HepG2 (cell line): ENCODE data around the gene ATAD2B. TPM values are rescaled to one million over a fixed set of nuclear protein-coding genes. Genes with fewer than 3 reads are reported as not detected.
A peak's percentile ranks its signal among the peaks of the same experiment; 100 is the strongest.

Source experiments
- MEIS2 ChIP-seq: sonication (generic); formaldehyde crosslinking; IDR thresholded peaks from 2 replicates; pipeline ENCODE4 v1.9.0; 2021; ENCODE audit warnings: mild to moderate bottlenecking, missing genetic modification reagents
- ZNF12 ChIP-seq: sonication (generic); formaldehyde crosslinking; IDR thresholded peaks from 2 replicates; pipeline ENCODE4 v1.5.0; 2020; ENCODE audit warnings: missing genetic modification reagents
- ZNF670 ChIP-seq: sonication (generic); formaldehyde crosslinking; IDR thresholded peaks from 2 replicates; pipeline ENCODE4 v1.8.0; 2022; ENCODE audit warnings: mild to moderate bottlenecking, missing genetic modification reagents, borderline replicate concordance
- ZNF883 ChIP-seq: sonication (generic); formaldehyde crosslinking; IDR thresholded peaks from 2 replicates; pipeline ENCODE4 v1.5.1; 2020; ENCODE audit warnings: mild to moderate bottlenecking, missing genetic modification reagents; ENCODE audit errors: not compliant biosample characterization
- polyA plus RNA-seq, 8 experiments: library from polyadenylated mRNA; depleted of rRNA in 3 of 8; stranded (reverse) in 7 of 8; unstranded in 1 of 8; fragments of >200 nt; fragmentation: Illumina TruSeq in 4 of 8; extraction: Trizol in 4 of 8; gene quantifications; 2 replicates each; pipeline versions ENCODE4 v1.2.1 to v1.2.3, GENCODE V29; 2011 to 2016; ENCODE audit warnings: low read depth in 4 of 8, missing spikeins in 1 of 8, mixed read lengths in 1 of 8; ENCODE audit not compliant: insufficient read depth in 1 of 8
- total RNA-seq, 5 experiments: library from RNA; depleted of rRNA; stranded (reverse); fragments of >200 nt; fragmentation: Illumina TruSeq; extraction: Trizol; gene quantifications; 2 replicates each; pipeline ENCODE4 v1.2.3, GENCODE V29; 2016; ENCODE audit warnings: low read depth in 1 of 5
- TF ChIP-seq, protein P1 (sequence below), 2 experiments: fragments of 450-650 bp in 1 of 2; sonication (generic) in 1 of 2; formaldehyde crosslinking in 1 of 2; IDR thresholded peaks; 2 replicates each; pipeline versions ENCODE4 v1.6.1 to v1.8.0; 2016 to 2022; ENCODE audit warnings: antibody characterized with exemption in 1 of 2, mild to moderate bottlenecking in 1 of 2, missing genetic modification reagents in 1 of 2
- TF ChIP-seq, protein P2 (sequence below): sonication (generic); formaldehyde crosslinking; IDR thresholded peaks from 2 replicates; pipeline ENCODE4 v1.4.0; 2020; ENCODE audit warnings: missing genetic modification reagents, borderline replicate concordance

Gene ATAD2B
- total and polyA plus RNA-seq, 2 of the 13 experiments (the other 11 are each of a cell fraction or from before 2014, with no cell fraction given): 5.3 to 22.2 TPM

- TF ChIP-seq, protein P1, sequence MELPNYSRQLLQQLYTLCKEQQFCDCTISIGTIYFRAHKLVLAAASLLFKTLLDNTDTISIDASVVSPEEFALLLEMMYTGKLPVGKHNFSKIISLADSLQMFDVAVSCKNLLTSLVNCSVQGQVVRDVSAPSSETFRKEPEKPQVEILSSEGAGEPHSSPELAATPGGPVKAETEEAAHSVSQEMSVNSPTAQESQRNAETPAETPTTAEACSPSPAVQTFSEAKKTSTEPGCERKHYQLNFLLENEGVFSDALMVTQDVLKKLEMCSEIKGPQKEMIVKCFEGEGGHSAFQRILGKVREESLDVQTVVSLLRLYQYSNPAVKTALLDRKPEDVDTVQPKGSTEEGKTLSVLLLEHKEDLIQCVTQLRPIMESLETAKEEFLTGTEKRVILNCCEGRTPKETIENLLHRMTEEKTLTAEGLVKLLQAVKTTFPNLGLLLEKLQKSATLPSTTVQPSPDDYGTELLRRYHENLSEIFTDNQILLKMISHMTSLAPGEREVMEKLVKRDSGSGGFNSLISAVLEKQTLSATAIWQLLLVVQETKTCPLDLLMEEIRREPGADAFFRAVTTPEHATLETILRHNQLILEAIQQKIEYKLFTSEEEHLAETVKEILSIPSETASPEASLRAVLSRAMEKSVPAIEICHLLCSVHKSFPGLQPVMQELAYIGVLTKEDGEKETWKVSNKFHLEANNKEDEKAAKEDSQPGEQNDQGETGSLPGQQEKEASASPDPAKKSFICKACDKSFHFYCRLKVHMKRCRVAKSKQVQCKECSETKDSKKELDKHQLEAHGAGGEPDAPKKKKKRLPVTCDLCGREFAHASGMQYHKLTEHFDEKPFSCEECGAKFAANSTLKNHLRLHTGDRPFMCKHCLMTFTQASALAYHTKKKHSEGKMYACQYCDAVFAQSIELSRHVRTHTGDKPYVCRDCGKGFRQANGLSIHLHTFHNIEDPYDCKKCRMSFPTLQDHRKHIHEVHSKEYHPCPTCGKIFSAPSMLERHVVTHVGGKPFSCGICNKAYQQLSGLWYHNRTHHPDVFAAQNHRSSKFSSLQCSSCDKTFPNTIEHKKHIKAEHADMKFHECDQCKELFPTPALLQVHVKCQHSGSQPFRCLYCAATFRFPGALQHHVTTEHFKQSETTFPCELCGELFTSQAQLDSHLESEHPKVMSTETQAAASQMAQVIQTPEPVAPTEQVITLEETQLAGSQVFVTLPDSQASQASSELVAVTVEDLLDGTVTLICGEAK (IDR thresholded peaks at IDR 0.05): peak; percentile 15; the same call in 1 of the 2 replicates
- TF ChIP-seq, protein P1 (CRISPR knock-in tag; IDR thresholded peaks at IDR 0.05): peak; percentile 12; the same call in 1 of the 2 replicates
- 0 out of 2 replicates have a peak, but pooled peaks have one; percentile 38 for TF ChIP-seq ZNF12
- TF ChIP-seq, protein P2, sequence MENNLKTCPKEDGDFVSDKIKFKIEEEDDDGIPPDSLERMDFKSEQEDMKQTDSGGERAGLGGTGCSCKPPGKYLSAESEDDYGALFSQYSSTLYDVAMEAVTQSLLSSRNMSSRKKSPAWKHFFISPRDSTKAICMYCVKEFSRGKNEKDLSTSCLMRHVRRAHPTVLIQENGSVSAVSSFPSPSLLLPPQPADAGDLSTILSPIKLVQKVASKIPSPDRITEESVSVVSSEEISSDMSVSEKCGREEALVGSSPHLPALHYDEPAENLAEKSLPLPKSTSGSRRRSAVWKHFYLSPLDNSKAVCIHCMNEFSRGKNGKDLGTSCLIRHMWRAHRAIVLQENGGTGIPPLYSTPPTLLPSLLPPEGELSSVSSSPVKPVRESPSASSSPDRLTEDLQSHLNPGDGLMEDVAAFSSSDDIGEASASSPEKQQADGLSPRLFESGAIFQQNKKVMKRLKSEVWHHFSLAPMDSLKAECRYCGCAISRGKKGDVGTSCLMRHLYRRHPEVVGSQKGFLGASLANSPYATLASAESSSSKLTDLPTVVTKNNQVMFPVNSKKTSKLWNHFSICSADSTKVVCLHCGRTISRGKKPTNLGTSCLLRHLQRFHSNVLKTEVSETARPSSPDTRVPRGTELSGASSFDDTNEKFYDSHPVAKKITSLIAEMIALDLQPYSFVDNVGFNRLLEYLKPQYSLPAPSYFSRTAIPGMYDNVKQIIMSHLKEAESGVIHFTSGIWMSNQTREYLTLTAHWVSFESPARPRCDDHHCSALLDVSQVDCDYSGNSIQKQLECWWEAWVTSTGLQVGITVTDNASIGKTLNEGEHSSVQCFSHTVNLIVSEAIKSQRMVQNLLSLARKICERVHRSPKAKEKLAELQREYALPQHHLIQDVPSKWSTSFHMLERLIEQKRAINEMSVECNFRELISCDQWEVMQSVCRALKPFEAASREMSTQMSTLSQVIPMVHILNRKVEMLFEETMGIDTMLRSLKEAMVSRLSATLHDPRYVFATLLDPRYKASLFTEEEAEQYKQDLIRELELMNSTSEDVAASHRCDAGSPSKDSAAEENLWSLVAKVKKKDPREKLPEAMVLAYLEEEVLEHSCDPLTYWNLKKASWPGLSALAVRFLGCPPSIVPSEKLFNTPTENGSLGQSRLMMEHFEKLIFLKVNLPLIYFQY (CRISPR knock-in tag): 0 out of 2 replicates have a peak, but pooled peaks have one; percentile 28
- 0 out of 2 replicates have a peak, but pooled peaks have one; percentile 45 for TF ChIP-seq ZNF670 (CRISPR knock-in tag)
- TF ChIP-seq ZNF883 (CRISPR knock-in tag): no peak
- peak; percentile 34 for TF ChIP-seq MEIS2 (CRISPR knock-in tag)
Measured at GRCh38 chr2:23940718-23941620, 14.0 kb upstream of the ATAD2B start (continued).
